ENCODE results near the gene TTLL11.

TTLL11 gene

DNA sequence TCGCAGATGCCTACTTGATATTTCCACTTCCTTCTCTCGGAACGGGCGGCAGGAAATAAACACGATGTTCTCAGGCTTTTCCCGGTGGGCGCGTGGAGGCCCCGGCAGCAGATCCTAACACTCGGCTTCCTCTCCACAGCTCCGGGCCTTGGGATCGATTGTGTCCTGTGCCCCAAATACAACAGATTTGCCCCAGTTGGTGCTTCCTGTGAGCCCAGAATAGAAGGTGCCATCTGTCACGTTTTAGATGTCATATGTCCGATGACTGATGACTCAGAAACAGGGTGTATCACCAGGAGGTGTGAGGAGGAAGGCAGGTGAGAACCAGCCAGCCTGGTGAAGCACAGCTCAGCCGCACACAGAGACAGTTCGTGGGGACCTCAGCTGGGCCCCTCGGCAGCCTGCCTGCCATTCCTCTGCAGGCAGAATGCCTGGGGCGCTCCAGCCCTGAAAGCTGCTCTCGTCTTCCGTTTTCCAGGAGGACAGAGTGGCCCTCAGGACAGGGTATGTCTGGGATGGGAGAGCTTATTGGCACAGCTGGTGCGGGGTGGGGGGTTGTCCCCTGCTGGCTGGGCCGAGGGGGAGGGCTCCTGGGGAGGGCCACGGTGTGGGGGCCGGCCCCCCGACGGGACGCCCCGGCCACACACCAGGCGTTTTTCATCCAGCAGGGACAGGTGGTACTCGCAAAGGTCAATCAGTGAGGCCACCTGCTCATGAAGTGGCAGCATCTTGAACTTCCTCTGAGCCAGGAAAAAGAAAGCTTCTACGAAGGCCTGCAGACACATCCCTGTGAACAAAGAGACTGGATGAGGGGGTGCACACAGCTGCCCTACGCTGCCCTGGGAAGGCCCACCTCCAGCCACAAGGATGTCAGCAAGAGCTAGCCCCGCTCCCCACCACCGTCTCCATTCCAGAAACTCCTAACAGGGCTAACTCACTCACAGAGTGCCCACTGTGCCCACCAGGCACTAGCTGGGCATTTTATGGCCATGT lies 270.7 kb downstream of the TTLL11 start:
- no peak overlapping the region for H3K27ac ChIP-seq
- TF ChIP-seq, protein P1, sequence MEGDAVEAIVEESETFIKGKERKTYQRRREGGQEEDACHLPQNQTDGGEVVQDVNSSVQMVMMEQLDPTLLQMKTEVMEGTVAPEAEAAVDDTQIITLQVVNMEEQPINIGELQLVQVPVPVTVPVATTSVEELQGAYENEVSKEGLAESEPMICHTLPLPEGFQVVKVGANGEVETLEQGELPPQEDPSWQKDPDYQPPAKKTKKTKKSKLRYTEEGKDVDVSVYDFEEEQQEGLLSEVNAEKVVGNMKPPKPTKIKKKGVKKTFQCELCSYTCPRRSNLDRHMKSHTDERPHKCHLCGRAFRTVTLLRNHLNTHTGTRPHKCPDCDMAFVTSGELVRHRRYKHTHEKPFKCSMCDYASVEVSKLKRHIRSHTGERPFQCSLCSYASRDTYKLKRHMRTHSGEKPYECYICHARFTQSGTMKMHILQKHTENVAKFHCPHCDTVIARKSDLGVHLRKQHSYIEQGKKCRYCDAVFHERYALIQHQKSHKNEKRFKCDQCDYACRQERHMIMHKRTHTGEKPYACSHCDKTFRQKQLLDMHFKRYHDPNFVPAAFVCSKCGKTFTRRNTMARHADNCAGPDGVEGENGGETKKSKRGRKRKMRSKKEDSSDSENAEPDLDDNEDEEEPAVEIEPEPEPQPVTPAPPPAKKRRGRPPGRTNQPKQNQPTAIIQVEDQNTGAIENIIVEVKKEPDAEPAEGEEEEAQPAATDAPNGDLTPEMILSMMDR (IDR thresholded peaks at IDR 0.05), result no peak
- TF ChIP-seq ZFX (IDR thresholded peaks at IDR 0.05; ENCODE audit: borderline replicate concordance), result no peak

DNA sequence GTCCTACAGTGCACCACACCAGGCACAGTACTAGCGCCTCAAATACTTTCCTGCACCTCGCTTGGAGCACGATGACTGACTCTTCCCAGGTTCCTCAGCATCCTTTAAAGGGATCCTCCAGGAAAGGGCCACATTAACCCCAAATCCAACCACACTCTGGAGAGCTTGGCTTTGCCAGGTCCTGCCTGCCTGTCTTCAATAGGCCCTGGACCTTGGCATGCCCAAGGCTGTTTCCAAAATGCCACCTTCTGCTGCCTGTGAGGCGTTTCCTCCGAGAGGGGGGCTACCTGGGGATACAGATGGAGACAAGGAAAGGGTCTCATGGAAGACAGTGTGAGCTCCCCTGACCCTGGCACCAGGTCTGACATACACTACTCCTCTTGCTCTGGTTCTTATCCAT lies 271.8 kb downstream of the TTLL11 start:
- H3K27ac ChIP-seq, result no peak overlapping the region
- TF ChIP-seq ZFX (IDR thresholded peaks at IDR 0.05; ENCODE audit: borderline replicate concordance), result no peak
- TF ChIP-seq, protein P1 (IDR thresholded peaks at IDR 0.05), result no peak

DNA sequence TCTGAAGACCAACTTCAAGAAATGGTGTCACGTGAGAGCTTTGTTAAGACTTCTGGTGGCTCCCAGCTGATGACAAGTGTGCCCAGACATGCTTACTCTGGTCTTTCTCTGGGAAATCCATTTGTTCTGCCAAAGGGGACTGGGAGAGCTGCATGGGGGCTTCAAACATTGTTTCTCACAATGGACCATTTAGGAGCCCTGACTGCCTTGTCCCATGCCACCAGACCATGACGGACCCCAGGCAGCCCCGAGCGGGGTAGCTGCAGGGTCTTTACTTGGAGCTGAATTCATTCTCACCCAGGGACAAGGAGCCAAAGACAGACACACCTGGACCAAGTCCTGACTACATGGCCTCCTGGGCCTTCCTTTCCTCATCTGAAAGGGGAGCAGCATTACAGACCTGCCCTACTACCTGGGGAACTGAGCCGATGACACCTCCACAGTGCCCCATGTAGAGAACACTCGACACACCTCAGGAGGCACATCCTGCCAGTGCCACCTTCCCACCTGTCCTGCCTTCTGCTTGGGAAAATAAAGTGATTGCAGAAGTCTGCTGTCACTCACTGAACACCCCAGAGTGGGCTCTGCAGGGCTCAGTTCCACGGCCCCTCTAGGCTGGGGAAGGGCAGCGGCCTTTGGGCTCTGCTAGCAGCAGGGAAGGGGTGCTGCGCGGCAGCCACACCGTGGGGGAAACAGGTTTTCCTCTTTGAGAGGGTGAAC lies 272.7 kb downstream of the TTLL11 start:
- TF ChIP-seq, protein P1 (IDR thresholded peaks at IDR 0.05), result no peak
- TF ChIP-seq ZFX (IDR thresholded peaks at IDR 0.05; ENCODE audit: borderline replicate concordance), result no peak
- H3K27ac ChIP-seq, result no peak overlapping the region

DNA sequence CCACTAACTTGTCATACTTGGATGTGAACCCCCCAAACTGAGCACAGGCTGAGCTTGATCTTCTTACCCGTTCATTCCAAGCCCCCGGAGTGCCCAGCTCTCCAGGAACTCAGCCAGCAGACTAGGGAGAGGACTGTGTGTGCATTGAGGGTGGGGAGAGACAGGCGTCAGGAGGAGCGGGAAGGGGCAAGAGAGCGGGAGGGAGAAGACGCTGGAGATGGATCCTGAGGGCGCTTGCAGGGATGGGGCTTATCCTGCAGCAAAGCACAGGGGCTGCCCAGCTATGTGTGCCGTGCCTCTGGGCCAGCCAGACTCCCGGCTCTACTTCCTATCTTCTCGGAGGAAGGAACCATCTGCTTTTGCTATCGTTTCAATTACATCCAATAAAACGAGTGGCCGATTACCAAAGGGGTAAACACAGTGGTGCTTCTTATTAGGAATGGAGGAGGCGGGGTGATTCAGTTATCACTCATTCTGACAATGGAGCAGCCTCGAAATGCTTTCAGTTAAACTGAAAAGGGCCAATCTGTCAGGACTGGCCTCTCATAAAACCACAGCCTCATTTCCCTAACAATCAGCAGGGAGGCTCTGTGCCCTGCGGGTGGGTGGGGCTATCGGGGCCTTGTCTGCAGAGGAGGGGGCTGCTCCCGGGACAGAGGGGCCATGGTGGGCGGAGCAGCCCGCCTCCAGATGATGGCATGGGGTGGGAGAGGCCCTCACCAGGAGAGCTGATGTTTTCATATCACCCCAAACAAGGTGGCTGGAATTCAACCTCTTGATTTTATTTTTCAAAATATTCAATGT lies 273.5 kb downstream of the TTLL11 start:
- TF ChIP-seq, protein P1 (IDR thresholded peaks at IDR 0.05), result no peak
- TF ChIP-seq ZFX (IDR thresholded peaks at IDR 0.05; ENCODE audit: borderline replicate concordance), result no peak
- H3K27ac ChIP-seq, result no peak overlapping the region

DNA sequence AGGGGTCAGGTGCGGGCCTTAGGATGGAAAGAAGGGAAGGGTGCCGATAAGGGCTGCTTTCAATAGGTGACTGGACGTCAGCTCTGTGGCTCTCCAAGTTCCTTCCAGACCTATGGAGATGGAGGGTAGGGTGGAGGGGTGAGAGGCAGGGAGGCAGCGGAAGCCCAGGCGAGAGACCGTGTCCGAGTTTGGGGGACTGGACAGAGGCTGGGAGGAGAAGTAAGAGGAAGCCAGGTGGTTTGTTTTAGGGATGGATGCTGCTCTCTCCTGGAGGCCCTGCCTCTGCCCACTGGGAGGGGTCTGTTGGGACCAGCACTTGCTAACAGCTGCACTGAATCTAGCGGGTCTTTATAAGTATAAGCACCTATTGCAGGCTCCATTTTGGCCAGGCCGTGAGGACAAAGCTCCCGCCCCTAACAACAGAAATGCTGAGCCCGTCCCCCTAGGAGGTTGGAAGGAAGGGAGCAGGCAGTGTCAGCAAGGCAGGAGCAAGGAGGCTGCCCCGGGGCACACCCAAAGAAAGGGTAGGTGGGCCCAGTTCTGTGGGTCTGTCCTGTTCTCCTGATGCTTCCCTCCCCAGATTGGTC lies 274.2 kb downstream of the TTLL11 start:
- TF ChIP-seq, protein P1 (IDR thresholded peaks at IDR 0.05), result no peak
- TF ChIP-seq ZFX (IDR thresholded peaks at IDR 0.05; ENCODE audit: borderline replicate concordance), result no peak
- H3K27ac ChIP-seq, result no peak overlapping the region

DNA sequence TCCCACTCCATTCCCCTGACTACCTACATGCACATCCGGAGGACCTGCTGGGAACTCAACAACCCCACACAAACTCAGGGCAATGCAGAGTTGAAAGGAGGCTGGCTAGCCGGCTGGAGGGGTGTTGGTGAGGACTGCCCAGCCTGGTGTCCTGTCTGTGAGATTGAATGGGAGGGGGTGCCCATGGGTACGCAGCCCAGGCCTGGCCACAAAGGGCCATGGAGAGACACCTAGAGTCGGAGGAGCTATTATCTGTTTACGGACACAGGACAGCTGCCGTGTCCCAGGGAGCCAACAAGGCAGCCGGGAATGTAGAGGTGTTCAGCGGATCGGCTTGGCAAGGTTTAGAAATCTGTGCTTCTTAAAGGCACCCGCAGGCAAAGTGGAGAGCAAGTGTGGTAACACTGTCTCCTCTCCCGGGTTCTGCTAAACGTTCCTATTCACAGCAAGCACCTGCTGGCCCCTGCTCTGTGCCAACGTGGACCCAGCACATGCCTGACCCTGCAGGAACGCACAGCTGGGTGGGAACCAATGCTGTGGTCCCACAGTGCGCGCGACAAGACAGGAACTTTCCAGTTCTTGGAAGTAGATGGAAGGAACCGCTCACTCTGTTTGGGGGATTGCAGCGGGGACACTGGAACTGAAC lies 275.0 kb downstream of the TTLL11 start:
- no peak for TF ChIP-seq ZFX (IDR thresholded peaks at IDR 0.05; ENCODE audit: borderline replicate concordance)
- TF ChIP-seq, protein P1 (IDR thresholded peaks at IDR 0.05), result no peak

More for the DNA sequence above, 275.0 kb downstream of the TTLL11 start:
- H3K27ac ChIP-seq, result no peak overlapping the region

All from 22Rv1 (cell line).